GM12891 (cell line): ENCODE data around the gene TSPAN7.

Experiments used
- POLR2A ChIP-seq: IDR thresholded peaks from 2 replicates; pipeline ENCODE4 v1.6.1; 2011; ENCODE audit warnings: low read depth, low read length, control low read depth
- POLR2AphosphoS5 ChIP-seq: IDR thresholded peaks from 2 replicates; pipeline ENCODE4 v1.6.1; 2011; ENCODE audit warnings: low read depth, low read length, control low read depth
- TAF1 ChIP-seq: IDR thresholded peaks from 2 replicates; pipeline ENCODE4 v1.6.1; 2011; ENCODE audit warnings: low read depth, low read length, control low read depth

- TF ChIP-seq POLR2A: no peak
- no peak for TF ChIP-seq TAF1
- TF ChIP-seq POLR2AphosphoS5: no peak
Observed at GRCh38 chrX:38726612-38727011, 165.3 kb downstream of the TSPAN7 start.
